ENCODE measurements around the gene RASGRF2.

Gene RASGRF2

GRCh38 chr5:81233080-81233634 is 273.0 kb downstream of the RASGRF2 start, which contains the start of gene CKMT2:
Gene CKMT2, plus strand, starts transcription at chr5:81233322. Its CDS starts 17,811 bp downstream, at chr5:81251133.
- H3K4me3 ChIP-seq (ENCODE audit: low read length): no peak within 1 kb of the TSS
- no peaks in the 10 kb centered on the region for H3K36me3 ChIP-seq (ENCODE audit: control insufficient read depth, low read length)
- H3F3A ChIP-seq (ENCODE audit: control insufficient read depth, insufficient read depth): no peaks in the 10 kb centered on the region
- no peaks in the 10 kb centered on the region for H3K79me2 ChIP-seq (ENCODE audit: control insufficient read depth, low read length)
- H3K4me2 ChIP-seq (ENCODE audit: low read length): no peak within 1 kb of the TSS
- no peaks in the 10 kb centered on the region for H3K9me2 ChIP-seq (replicated peaks; ENCODE audit: control insufficient read depth, low read length)
- no peaks in the 10 kb centered on the region for H3K27me3 ChIP-seq (ENCODE audit: control insufficient read depth, low read length)
- TF ChIP-seq CTCF (IDR thresholded peaks at IDR 0.05; ENCODE audit: low read depth, low read length, poor library complexity, severe bottlenecking) (no peak), EZH2phosphoT487 (IDR thresholded peaks at IDR 0.05; ENCODE audit: borderline replicate concordance, low read length) (no peak)
- H4K20me1 ChIP-seq (ENCODE audit: control insufficient read depth, insufficient read depth, low read depth, low read length): no peaks in the 10 kb centered on the region
- H3K4me1 ChIP-seq (ENCODE audit: control insufficient read depth, low read length): no peaks in the 10 kb centered on the region
- no peaks in the 10 kb centered on the region for H3K9me3 ChIP-seq (ENCODE audit: control insufficient read depth, insufficient read depth, low read length)
- no peak within 1 kb of the TSS for H3K27ac ChIP-seq (ENCODE audit: low read depth, low read length)

- H3K27ac ChIP-seq (ENCODE audit: low read depth, low read length): no peak overlapping the region
- no peaks in the 10 kb centered on the region for H3K9me3 ChIP-seq (ENCODE audit: control insufficient read depth, insufficient read depth, low read length)
- TF ChIP-seq CTCF (IDR thresholded peaks at IDR 0.05; ENCODE audit: low read depth, low read length, poor library complexity, severe bottlenecking) (no peak), EZH2phosphoT487 (IDR thresholded peaks at IDR 0.05; ENCODE audit: borderline replicate concordance, low read length) (no peak)
- H3K36me3 ChIP-seq (ENCODE audit: control insufficient read depth, low read length): no peaks in the 10 kb centered on the region
- H3K4me3 ChIP-seq (ENCODE audit: low read length): no peak overlapping the region
- no peaks in the 10 kb centered on the region for H4K20me1 ChIP-seq (ENCODE audit: control insufficient read depth, insufficient read depth, low read depth, low read length)
- no peaks in the 10 kb centered on the region for H3K4me1 ChIP-seq (ENCODE audit: control insufficient read depth, low read length)
- no peak overlapping the region for H3K4me2 ChIP-seq (ENCODE audit: low read length)
- no peaks in the 10 kb centered on the region for H3K79me2 ChIP-seq (ENCODE audit: control insufficient read depth, low read length)
- no peaks in the 10 kb centered on the region for H3K27me3 ChIP-seq (ENCODE audit: control insufficient read depth, low read length)
- no peaks in the 10 kb centered on the region for H3F3A ChIP-seq (ENCODE audit: control insufficient read depth, insufficient read depth)
- no peaks in the 10 kb centered on the region for H3K9me2 ChIP-seq (replicated peaks; ENCODE audit: control insufficient read depth, low read length)
These were observed 274.1 kb downstream of the RASGRF2 start for GRCh38 chr5:81234299-81234698.

- Histone ChIP-seq H4K20me1 (ENCODE audit: control insufficient read depth, insufficient read depth, low read depth, low read length) (no peaks in the 10 kb centered on the region), H3K9me3 (ENCODE audit: control insufficient read depth, insufficient read depth, low read length) (no peaks in the 10 kb centered on the region), H3K4me1 (ENCODE audit: control insufficient read depth, low read length) (no peaks in the 10 kb centered on the region), H3K36me3 (ENCODE audit: control insufficient read depth, low read length) (no peaks in the 10 kb centered on the region), H3K27ac (ENCODE audit: low read depth, low read length) (no peak overlapping the region), H3F3A (ENCODE audit: control insufficient read depth, insufficient read depth) (no peaks in the 10 kb centered on the region), H3K79me2 (ENCODE audit: control insufficient read depth, low read length) (no peaks in the 10 kb centered on the region), H3K9me2 (replicated peaks; ENCODE audit: control insufficient read depth, low read length) (no peaks in the 10 kb centered on the region), H3K4me2 (ENCODE audit: low read length) (no peak overlapping the region), H3K27me3 (ENCODE audit: control insufficient read depth, low read length) (no peaks in the 10 kb centered on the region), H3K4me3 (ENCODE audit: low read length) (no peak overlapping the region)
- no peak for TF ChIP-seq CTCF (IDR thresholded peaks at IDR 0.05; ENCODE audit: low read depth, low read length, poor library complexity, severe bottlenecking)
These were observed 274.6 kb downstream of the RASGRF2 start for GRCh38 chr5:81234801-81235200.
